ENCODE measurements around the gene CUL9.

The CUL9 gene

DNA sequence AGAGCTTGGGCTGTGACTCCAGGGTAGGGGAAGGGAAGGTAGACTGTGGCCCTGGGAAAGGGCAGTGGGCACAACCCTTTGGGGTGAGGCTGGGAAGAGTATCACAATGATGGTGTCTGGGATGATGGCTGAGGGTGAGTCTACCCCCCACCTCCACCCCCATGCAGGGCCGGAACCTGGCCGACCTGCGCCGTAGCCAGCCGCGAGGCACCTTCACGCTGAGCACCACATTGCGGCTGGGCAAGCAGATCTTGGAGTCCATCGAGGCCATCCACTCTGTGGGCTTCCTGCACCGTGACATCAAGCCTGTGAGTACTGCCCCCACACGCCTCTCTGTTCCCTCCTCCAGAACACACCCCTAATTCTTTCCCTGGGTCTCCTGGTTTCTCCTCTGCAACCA is 71.4 kb downstream of the CUL9 start:
- Mint-ChIP-seq H3K9me3 (no peaks in the 10 kb centered on the region), H3K4me1 (ENCODE audit: low read depth in 2 of 2) (no peaks in the 10 kb centered on the region), H3K27ac (no peak overlapping the region), H3K4me3 (no peak overlapping the region), H3K27me3 (peaks cover 47 to 73% of the 10 kb centered on the region in 2 donors), H3K36me3 (ENCODE audit: insufficient read depth) (no peaks in the 10 kb centered on the region)
- ATAC-seq (replicated peaks): no peak
- no peak for DNase-seq

DNA sequence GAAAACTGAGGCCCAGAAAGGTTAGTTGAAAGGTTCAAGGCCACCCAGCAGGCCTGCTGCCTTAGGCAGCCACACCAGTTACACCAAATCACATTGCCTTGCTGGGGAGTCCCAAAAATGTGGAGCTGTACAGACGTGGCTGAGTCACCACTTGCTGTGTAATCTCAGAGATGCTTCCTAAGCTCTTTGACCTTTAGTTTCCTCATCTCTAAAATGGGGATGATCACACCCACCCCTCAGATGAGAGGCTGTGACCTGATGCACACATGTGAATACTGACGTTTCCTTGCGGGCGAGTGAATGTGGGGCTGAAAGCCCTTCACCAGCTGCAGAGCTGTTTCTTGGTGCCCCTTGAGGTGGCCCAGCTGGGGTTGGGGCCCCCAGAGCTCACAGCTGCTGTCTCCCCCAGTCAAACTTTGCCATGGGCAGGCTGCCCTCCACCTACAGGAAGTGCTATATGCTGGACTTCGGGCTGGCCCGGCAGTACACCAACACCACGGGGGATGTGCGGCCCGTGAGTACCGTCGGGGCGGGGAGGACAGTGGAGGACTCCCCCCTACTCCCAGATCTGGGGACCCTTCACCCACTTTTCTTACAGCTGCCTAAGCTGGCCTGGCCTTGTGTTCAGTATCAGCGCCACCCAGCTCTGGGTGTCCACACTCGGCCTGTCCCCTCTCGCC is 72.3 kb downstream of the CUL9 start:
- H3K9me3 Mint-ChIP-seq: no peaks in the 10 kb centered on the region
- ATAC-seq (replicated peaks) (no peak), DNase-seq (no peak)
- no peak overlapping the region for H3K27ac Mint-ChIP-seq
- no peaks in the 10 kb centered on the region for H3K36me3 Mint-ChIP-seq (ENCODE audit: insufficient read depth)
- no peak overlapping the region for H3K4me3 Mint-ChIP-seq
- no peaks in the 10 kb centered on the region for H3K4me1 Mint-ChIP-seq (ENCODE audit: low read depth in 2 of 2)
- peaks cover 47 to 80% of the 10 kb centered on the region in 2 donors for H3K27me3 Mint-ChIP-seq

DNA sequence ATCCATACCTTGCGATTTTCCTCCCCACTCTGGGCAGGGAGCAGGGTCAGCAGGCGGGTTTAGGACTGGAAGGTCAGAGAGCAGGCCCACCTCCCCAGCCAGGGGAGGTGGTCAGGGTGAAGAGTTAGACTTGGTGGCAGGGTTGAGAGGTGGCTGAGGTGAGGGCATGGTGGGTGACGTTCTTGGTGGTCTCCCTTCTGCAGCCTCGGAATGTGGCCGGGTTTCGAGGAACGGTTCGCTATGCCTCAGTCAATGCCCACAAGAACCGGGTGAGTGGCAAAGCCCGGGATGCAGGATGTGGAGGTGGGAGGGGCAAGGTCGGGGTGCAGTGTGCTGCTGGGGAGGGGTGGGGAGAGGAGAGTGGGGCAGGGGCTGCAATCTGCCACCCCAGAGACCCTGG is 72.8 kb downstream of the CUL9 start:
- H3K27me3 Mint-ChIP-seq: peaks cover 49 to 86% of the 10 kb centered on the region in 2 donors
- H3K4me1 Mint-ChIP-seq (ENCODE audit: low read depth in 2 of 2): no peaks in the 10 kb centered on the region
- no peaks in the 10 kb centered on the region for H3K36me3 Mint-ChIP-seq (ENCODE audit: insufficient read depth)
- H3K27ac Mint-ChIP-seq: no peak overlapping the region
- H3K4me3 Mint-ChIP-seq: no peak overlapping the region
- no peaks in the 10 kb centered on the region for H3K9me3 Mint-ChIP-seq
- ATAC-seq (replicated peaks): no peak
- DNase-seq: no peak

DNA sequence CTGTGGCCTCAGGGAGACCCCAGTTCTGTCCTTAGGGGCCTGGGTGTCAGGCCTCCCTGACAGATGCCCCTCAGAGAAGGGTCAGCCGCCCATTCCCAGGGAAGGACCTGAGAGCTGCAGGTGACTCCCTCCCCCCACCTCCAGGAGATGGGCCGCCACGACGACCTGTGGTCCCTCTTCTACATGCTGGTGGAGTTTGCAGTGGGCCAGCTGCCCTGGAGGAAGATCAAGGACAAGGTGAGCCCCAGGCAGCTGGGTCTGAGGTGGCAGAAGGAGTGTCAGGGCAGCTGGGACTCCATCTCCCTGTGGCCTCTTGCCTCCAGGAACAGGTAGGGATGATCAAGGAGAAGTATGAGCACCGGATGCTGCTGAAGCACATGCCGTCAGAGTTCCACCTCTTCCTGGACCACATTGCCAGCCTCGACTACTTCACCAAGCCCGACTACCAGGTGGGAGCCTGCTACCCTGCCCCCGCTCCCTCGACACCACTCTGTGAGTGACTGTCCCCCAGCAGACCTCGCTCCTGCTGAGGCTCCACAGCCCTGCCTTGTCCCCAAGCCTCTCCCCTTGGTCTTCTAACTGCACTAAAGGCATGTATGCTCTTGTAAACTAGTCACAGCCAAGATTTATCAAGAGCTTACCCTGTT is 73.5 kb downstream of the CUL9 start:
- ATAC-seq (replicated peaks) (no peak), DNase-seq (no peak)
- H3K36me3 Mint-ChIP-seq (ENCODE audit: insufficient read depth): no peaks in the 10 kb centered on the region
- no peak overlapping the region for H3K4me3 Mint-ChIP-seq
- no peaks in the 10 kb centered on the region for H3K4me1 Mint-ChIP-seq (ENCODE audit: low read depth in 2 of 2)
- H3K27ac Mint-ChIP-seq: no peak overlapping the region
- H3K27me3 Mint-ChIP-seq: peaks cover 52 to 87% of the 10 kb centered on the region in 2 donors
- no peaks in the 10 kb centered on the region for H3K9me3 Mint-ChIP-seq

- ATAC-seq (replicated peaks): no peak
- no peak for DNase-seq
- H3K9me3 Mint-ChIP-seq: no peaks in the 10 kb centered on the region
- peaks cover 41 to 74% of the 10 kb centered on the region in 2 donors for H3K27me3 Mint-ChIP-seq
- no peak overlapping the region for H3K27ac Mint-ChIP-seq
- no peaks in the 10 kb centered on the region for H3K4me1 Mint-ChIP-seq (ENCODE audit: low read depth in 2 of 2)
- H3K36me3 Mint-ChIP-seq (ENCODE audit: insufficient read depth): no peaks in the 10 kb centered on the region
- no peak overlapping the region for H3K4me3 Mint-ChIP-seq
Observed at GRCh38 chr6:43256670-43257366, 74.8 kb downstream of the CUL9 start.

DNA sequence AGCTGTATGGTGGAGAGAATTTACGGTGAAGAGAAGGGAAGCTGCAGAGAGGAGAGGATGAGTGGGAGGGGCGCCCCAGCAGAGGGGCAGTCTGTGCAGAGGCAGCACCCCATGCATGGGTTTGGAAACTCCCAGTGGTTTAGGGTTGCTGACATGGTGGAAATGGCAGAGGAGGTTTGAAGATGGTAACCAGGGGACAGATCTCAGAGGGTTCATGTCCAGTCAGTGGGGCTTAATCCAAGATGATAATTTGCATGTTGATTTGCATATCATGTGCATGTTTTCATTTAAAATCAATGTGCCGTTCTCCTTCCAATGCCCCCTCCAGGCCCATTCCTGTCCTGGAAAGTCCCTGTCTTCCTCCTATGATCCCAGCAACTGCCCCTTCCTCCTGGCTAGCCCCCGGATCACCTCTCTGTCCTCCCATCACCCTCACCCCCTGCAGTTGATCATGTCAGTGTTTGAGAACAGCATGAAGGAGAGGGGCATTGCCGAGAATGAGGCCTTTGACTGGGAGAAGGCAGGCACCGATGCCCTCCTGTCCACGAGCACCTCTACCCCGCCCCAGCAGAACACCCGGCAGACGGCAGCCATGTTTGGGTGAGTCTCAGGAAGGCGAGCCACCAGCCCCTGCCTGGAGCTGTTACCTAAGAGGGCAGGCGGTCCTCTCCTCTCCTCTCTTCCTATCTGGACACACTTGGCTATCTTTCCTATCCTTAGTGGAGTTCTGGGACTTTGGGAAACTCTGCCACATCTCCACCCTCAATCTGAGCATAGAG is 75.6 kb downstream of the CUL9 start:
- no peaks in the 10 kb centered on the region for H3K4me1 Mint-ChIP-seq (ENCODE audit: low read depth in 2 of 2)
- no peak overlapping the region for H3K4me3 Mint-ChIP-seq
- DNase-seq (no peak), ATAC-seq (replicated peaks) (no peak)
- peak overlapping the region in 1 of 2 donors; percentile 21 for H3K27ac Mint-ChIP-seq
- no peaks in the 10 kb centered on the region for H3K36me3 Mint-ChIP-seq (ENCODE audit: insufficient read depth)
- no peaks in the 10 kb centered on the region for H3K9me3 Mint-ChIP-seq
- H3K27me3 Mint-ChIP-seq: peaks cover 34 to 67% of the 10 kb centered on the region in 2 donors

DNA sequence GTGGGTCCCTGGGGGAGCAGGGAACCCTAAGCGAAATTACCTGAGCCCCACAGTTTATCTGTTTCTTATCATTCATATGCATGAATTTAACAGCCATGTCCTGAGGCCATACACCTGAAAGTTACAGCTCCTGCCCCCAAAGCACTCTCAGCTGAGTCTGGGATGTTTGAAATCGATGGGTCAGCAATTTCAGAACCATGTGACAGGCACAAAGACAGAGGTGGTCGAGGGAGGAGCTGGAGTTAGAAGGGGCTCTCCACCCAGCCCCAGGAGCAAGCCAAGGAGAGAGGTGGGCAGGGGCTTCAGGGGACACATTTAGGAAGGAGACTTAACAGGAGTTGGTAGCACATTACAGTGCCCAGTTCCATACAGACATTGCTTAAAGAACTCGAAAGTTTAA is 76.2 kb downstream of the CUL9 start:
- Mint-ChIP-seq H3K27ac (peak overlapping the region in 1 of 2 donors; percentile 21), H3K4me3 (no peak overlapping the region), H3K4me1 (ENCODE audit: low read depth in 2 of 2) (no peaks in the 10 kb centered on the region), H3K9me3 (no peaks in the 10 kb centered on the region), H3K36me3 (ENCODE audit: insufficient read depth) (no peaks in the 10 kb centered on the region), H3K27me3 (peaks cover 29 to 61% of the 10 kb centered on the region in 2 donors)
- no peak for DNase-seq
- no peak for ATAC-seq (replicated peaks)

DNA sequence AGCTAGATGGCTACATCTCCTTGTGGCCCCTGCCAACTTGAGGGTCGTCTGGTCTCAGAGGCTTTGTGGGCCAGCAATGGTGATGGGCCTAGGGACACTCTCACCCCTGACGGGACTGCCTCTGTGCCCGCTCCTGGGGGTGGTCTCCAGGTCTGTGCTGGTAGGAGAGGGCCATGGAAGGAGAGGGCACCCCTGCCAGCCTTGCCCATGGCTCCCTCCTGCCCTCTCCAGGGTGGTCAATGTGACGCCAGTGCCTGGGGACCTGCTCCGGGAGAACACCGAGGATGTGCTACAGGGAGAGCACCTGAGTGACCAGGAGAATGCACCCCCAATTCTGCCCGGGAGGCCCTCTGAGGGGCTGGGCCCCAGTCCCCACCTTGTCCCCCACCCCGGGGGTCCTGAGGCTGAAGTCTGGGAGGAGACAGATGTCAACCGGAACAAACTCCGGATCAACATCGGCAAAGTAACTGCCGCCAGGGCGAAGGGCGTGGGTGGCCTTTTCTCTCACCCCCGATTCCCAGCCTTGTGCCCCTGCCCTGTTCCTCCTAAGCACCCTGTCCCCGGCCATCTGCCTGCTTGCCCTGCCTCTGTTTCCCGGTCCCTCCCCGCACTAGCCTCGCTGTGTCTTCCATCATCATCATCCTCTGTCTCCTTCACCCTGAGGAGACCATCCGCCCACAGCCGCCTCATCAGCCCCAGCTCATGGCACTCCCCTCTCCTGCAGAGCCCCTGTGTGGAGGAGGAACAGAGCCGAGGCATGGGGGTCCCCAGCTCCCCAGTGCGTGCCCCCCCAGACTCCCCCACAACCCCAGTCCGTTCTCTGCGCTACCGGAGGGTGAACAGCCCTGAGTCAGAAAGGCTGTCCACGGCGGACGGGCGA is 77.1 kb downstream of the CUL9 start:
- ATAC-seq (replicated peaks) (no peak), DNase-seq (no peak)
- Mint-ChIP-seq H3K27ac (no peak overlapping the region), H3K9me3 (no peaks in the 10 kb centered on the region), H3K4me1 (ENCODE audit: low read depth in 2 of 2) (peaks cover 3 to 5% of the 10 kb centered on the region in 2 donors), H3K27me3 (peaks cover 29 to 52% of the 10 kb centered on the region in 2 donors), H3K4me3 (no peak overlapping the region), H3K36me3 (ENCODE audit: insufficient read depth) (no peaks in the 10 kb centered on the region)

DNA sequence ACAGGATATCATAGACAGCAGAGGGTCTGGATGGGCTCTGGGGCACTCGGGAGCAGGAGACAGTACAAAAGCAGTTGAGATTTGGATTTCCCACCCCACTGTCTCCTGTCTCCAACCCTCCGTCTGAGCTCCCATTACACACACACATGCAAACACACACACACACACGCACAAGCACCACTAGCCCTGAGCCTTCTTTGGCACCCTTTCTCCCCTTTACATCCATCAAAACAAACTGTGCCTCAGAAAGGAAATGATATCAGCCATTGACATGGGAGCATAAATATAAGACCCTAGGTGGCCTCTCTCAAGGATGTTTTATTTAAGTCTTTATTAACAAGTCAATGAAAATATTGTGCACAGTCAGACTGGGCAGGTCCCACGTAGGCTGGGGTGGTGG is 78.8 kb downstream of the CUL9 start:
- ATAC-seq (replicated peaks): no peak
- Mint-ChIP-seq H3K4me1 (ENCODE audit: low read depth in 2 of 2) (peaks cover 3 to 5% of the 10 kb centered on the region in 2 donors), H3K36me3 (ENCODE audit: insufficient read depth) (no peaks in the 10 kb centered on the region), H3K4me3 (no peak overlapping the region), H3K27ac (no peak overlapping the region), H3K27me3 (peaks cover 25 to 36% of the 10 kb centered on the region in 2 donors), H3K9me3 (no peaks in the 10 kb centered on the region)
- no peak for DNase-seq

- H3K27ac Mint-ChIP-seq: no peak overlapping the region
- ATAC-seq (replicated peaks) (no peak), DNase-seq (no peak)
- no peaks in the 10 kb centered on the region for H3K36me3 Mint-ChIP-seq (ENCODE audit: insufficient read depth)
- peaks cover 22 to 32% of the 10 kb centered on the region in 2 donors for H3K27me3 Mint-ChIP-seq
- H3K4me1 Mint-ChIP-seq (ENCODE audit: low read depth in 2 of 2): peaks cover 3 to 5% of the 10 kb centered on the region in 2 donors
- H3K9me3 Mint-ChIP-seq: no peaks in the 10 kb centered on the region
- H3K4me3 Mint-ChIP-seq: no peak overlapping the region
Observed at GRCh38 chr6:43261198-43261597, 79.2 kb downstream of the CUL9 start.

DNA sequence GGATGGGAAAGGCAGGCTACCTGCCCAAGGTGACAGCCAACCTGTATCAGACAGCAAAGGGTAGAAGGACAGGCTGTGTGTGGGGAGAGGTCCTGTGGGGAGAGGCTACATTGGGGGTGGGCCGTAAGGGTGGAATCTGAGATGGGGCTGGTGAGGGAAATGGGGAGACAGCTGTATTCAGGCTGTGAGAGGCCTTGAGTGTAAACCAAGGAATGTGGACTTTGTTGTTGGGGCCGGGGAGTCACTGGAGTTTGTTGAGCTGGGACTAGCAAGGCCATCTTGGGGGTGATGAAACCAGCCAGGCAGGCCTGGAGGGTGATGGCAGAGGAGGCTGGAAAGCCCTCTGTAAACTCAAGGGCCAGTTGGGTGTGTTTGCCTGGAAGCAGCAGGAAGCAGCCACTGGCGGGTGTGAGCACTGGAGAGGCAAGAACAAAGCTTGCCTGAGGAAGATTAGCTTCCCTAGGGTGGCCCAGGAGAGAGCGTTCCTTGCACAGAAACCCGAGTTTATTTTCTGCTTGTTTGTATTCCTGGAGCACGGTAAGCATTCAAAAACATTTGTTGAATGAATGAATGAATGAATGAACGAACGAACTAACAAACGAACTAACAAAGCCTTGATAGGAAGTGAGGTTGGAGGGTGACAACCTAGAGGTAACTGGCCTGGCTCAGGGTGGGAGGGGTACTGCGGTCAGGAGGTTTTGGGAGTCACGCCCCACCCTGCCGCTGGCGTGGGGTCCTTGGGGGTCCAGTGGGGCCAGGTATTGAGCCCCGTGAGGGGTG is 80.2 kb downstream of the CUL9 start:
- no peak overlapping the region for H3K4me3 Mint-ChIP-seq
- ATAC-seq (replicated peaks) (no peak), DNase-seq (no peak)
- no peaks in the 10 kb centered on the region for H3K36me3 Mint-ChIP-seq (ENCODE audit: insufficient read depth)
- H3K9me3 Mint-ChIP-seq: no peaks in the 10 kb centered on the region
- peak overlapping the region in 1 of 2 donors; percentile 70 for H3K27ac Mint-ChIP-seq
- H3K27me3 Mint-ChIP-seq: peaks cover 16 to 26% of the 10 kb centered on the region in 2 donors
- peaks cover 3 to 5% of the 10 kb centered on the region in 2 donors for H3K4me1 Mint-ChIP-seq (ENCODE audit: low read depth in 2 of 2)

GRCh38 chr6:43262780-43263313 is 80.9 kb downstream of the CUL9 start:
- H3K4me3 Mint-ChIP-seq: no peak overlapping the region
- ATAC-seq (replicated peaks): no peak
- peaks cover 10 to 20% of the 10 kb centered on the region in 2 donors for H3K27me3 Mint-ChIP-seq
- H3K9me3 Mint-ChIP-seq: no peaks in the 10 kb centered on the region
- no peaks in the 10 kb centered on the region for H3K36me3 Mint-ChIP-seq (ENCODE audit: insufficient read depth)
- H3K27ac Mint-ChIP-seq: peak overlapping the region in 1 of 2 donors; percentile 70
- H3K4me1 Mint-ChIP-seq (ENCODE audit: low read depth in 2 of 2): peaks cover 3 to 5% of the 10 kb centered on the region in 2 donors
- no peak for DNase-seq
